ENCODE measurements around the gene UPK1A.
"Not testable (repeated sequence)": the region's sequence is repeated elsewhere in the genome, so short reads cannot be mapped to it uniquely, and the experiment has no call there.

The UPK1A gene

GRCh38 chr19:35670686-35671085 lies 4.4 kb downstream of the UPK1A start:
- Histone ChIP-seq H3K4me3 (ENCODE audit: low read length) (no peak overlapping the region), H3K4me1 (ENCODE audit: control insufficient read depth, insufficient read depth, low read length) (no peaks in the 10 kb centered on the region), H3K27ac (ENCODE audit: low read depth, low read length) (no peak overlapping the region), H3K36me3 (ENCODE audit: control insufficient read depth, insufficient read depth, low read length) (no peaks in the 10 kb centered on the region), H3K9ac (ENCODE audit: low read length) (no peak overlapping the region), H3K27me3 (ENCODE audit: control insufficient read depth, insufficient read depth, low read length) (peaks cover 6% of the 10 kb centered on the region)

GRCh38 chr19:35671818-35672217 lies 5.5 kb downstream of the UPK1A start:
- H3K27me3 ChIP-seq (ENCODE audit: control insufficient read depth, insufficient read depth, low read length), result peaks cover 11% of the 10 kb centered on the region
- no peaks in the 10 kb centered on the region for H3K4me1 ChIP-seq (ENCODE audit: control insufficient read depth, insufficient read depth, low read length)

GRCh38 chr19:35673121-35673804 lies 6.9 kb downstream of the UPK1A start:
- H3K4me3 ChIP-seq (ENCODE audit: low read length), result peak overlapping the region; percentile 28
- no peaks in the 10 kb centered on the region for H3K36me3 ChIP-seq (ENCODE audit: control insufficient read depth, insufficient read depth, low read length)
- no peak overlapping the region for H3K27ac ChIP-seq (ENCODE audit: low read depth, low read length)
- H3K9ac ChIP-seq (ENCODE audit: low read length), result no peak overlapping the region
- H3K4me1 ChIP-seq (ENCODE audit: control insufficient read depth, insufficient read depth, low read length), result no peaks in the 10 kb centered on the region
- peaks cover 11% of the 10 kb centered on the region for H3K27me3 ChIP-seq (ENCODE audit: control insufficient read depth, insufficient read depth, low read length)

More at GRCh38 chr19:35671818-35672217, 5.5 kb downstream of the UPK1A start:
- Histone ChIP-seq H3K9ac (ENCODE audit: low read length) (no peak overlapping the region), H3K4me3 (ENCODE audit: low read length) (no peak overlapping the region), H3K27ac (ENCODE audit: low read depth, low read length) (no peak overlapping the region), H3K36me3 (ENCODE audit: control insufficient read depth, insufficient read depth, low read length) (no peaks in the 10 kb centered on the region)

DNA sequence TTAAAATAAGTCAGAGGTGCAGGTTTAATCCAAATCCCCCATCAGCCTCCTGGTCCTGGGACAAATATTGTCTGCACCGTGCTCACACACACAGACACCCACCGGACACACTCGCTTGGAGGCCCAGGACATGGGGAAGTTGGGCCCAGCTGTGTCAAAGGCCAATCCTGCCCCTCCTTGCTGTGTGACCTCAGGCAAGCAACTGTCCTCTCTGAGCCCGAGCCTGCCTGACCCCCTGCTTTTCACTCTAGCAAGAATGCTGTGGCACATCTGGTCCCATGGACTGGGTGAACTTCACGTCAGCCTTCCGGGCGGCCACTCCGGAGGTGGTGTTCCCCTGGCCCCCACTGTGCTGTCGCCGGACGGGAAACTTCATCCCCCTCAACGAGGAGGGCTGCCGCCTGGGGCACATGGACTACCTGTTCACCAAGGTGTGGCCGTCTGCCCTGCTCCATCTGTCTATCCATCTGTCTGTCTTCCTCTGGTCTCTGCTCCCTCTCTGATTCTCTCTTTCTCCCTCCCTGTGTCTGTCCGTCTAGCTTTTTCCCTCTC lies 9.3 kb downstream of the UPK1A start:
- H3K9ac ChIP-seq (ENCODE audit: low read length), result no peak overlapping the region
- no peaks in the 10 kb centered on the region for H3K4me1 ChIP-seq (ENCODE audit: control insufficient read depth, insufficient read depth, low read length)

DNA sequence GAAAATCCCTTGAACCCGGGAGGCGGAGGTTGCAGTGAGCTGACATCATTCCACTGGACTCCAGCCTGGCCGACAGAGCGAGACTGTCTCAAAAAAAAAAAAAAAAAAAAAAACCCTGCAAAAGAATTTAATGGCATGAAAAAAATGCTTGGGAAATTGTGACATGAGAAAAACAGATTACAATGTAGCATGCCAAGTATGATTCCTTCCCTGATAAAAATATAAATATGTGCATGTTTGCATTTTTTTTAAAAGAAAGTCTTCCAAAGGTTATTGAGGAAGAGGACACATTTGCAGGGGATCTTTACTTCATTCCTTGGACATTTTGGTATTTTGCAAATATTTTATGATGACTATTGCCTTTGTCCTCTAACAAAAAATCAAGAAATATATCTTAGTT lies 23.5 kb downstream of the UPK1A start:
- H3K4me3 ChIP-seq (ENCODE audit: low read length), result no peak overlapping the region
- H3K4me1 ChIP-seq (ENCODE audit: control insufficient read depth, insufficient read depth, low read length), result no peaks in the 10 kb centered on the region
- no peaks in the 10 kb centered on the region for H3K36me3 ChIP-seq (ENCODE audit: control insufficient read depth, insufficient read depth, low read length)
- H3K9ac ChIP-seq (ENCODE audit: low read length), result no peak overlapping the region
- no peak overlapping the region for H3K27ac ChIP-seq (ENCODE audit: low read depth, low read length)
- H3K27me3 ChIP-seq (ENCODE audit: control insufficient read depth, insufficient read depth, low read length), result no peaks in the 10 kb centered on the region

More for the DNA sequence above, 9.3 kb downstream of the UPK1A start:
- H3K27me3 ChIP-seq (ENCODE audit: control insufficient read depth, insufficient read depth, low read length), result peaks cover 11% of the 10 kb centered on the region
- H3K36me3 ChIP-seq (ENCODE audit: control insufficient read depth, insufficient read depth, low read length), result no peaks in the 10 kb centered on the region
- H3K27ac ChIP-seq (ENCODE audit: low read depth, low read length), result no peak overlapping the region
- no peak overlapping the region for H3K4me3 ChIP-seq (ENCODE audit: low read length)

GRCh38 chr19:35691106-35691505 lies 24.8 kb downstream of the UPK1A start:
- not testable (repeated sequence) for H3K4me1 ChIP-seq (ENCODE audit: control insufficient read depth, insufficient read depth, low read length); H3K27ac ChIP-seq (ENCODE audit: low read depth, low read length); H3K4me3 ChIP-seq (ENCODE audit: low read length); H3K36me3 ChIP-seq (ENCODE audit: control insufficient read depth, insufficient read depth, low read length); H3K27me3 ChIP-seq (ENCODE audit: control insufficient read depth, insufficient read depth, low read length); H3K9ac ChIP-seq (ENCODE audit: low read length)

DNA sequence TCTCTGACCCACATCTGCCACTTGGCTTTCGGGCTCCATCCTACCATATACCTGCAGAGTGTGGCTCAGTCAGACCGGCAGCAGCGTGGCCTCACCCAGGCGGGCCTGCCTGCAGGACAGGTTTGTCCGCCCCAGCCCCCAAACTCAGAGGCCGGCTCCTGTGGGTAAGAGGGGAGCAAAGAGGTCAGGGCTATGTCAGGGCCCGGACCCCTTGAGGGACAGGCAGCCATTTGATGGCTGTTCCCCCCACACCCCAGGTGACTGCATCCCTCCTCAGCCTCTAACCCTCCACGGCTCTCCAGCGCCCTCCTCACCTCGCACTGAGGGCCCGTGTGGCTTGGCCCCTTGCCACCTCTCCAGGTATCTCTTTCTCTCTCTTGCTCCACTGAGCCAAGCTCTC lies 25.7 kb downstream of the UPK1A start:
- Histone ChIP-seq H3K9ac (ENCODE audit: low read length) (no peak overlapping the region), H3K4me1 (ENCODE audit: control insufficient read depth, insufficient read depth, low read length) (no peaks in the 10 kb centered on the region), H3K4me3 (ENCODE audit: low read length) (no peak overlapping the region), H3K27me3 (ENCODE audit: control insufficient read depth, insufficient read depth, low read length) (no peaks in the 10 kb centered on the region), H3K27ac (ENCODE audit: low read depth, low read length) (no peak overlapping the region), H3K36me3 (ENCODE audit: control insufficient read depth, insufficient read depth, low read length) (no peaks in the 10 kb centered on the region)

DNA sequence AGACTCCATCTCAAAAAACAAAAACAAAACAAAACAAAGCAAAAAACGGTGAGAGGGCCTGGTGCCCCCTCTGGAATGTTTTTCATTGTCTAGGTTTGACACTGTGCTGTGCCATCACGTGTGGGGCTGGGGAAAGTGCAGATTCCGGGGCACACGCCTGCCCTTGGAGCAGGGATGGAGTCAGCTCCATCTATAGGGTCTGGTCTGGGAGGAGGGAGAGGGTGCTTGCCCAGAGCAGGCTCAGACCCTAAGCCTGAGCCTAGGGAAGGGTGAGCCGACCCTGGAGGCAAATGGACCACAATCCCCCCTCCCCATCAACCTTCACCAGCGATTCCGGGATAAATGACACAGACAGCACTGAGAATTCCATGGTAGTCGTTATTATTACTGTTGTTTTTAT lies 27.1 kb downstream of the UPK1A start:
- Histone ChIP-seq H3K27me3 (ENCODE audit: control insufficient read depth, insufficient read depth, low read length) (no peaks in the 10 kb centered on the region), H3K36me3 (ENCODE audit: control insufficient read depth, insufficient read depth, low read length) (no peaks in the 10 kb centered on the region), H3K4me1 (ENCODE audit: control insufficient read depth, insufficient read depth, low read length) (no peaks in the 10 kb centered on the region), H3K27ac (ENCODE audit: low read depth, low read length) (no peak overlapping the region), H3K4me3 (ENCODE audit: low read length) (no peak overlapping the region), H3K9ac (ENCODE audit: low read length) (no peak overlapping the region)

GRCh38 chr19:35693835-35694599 lies 27.7 kb downstream of the UPK1A start:
- Histone ChIP-seq H3K36me3 (ENCODE audit: control insufficient read depth, insufficient read depth, low read length) (no peaks in the 10 kb centered on the region), H3K27ac (ENCODE audit: low read depth, low read length) (no peak overlapping the region), H3K27me3 (ENCODE audit: control insufficient read depth, insufficient read depth, low read length) (no peaks in the 10 kb centered on the region), H3K4me1 (ENCODE audit: control insufficient read depth, insufficient read depth, low read length) (no peaks in the 10 kb centered on the region), H3K9ac (ENCODE audit: low read length) (no peak overlapping the region), H3K4me3 (ENCODE audit: low read length) (no peak overlapping the region)

- Histone ChIP-seq H3K27ac (ENCODE audit: low read depth, low read length) (no peak overlapping the region), H3K36me3 (ENCODE audit: control insufficient read depth, insufficient read depth, low read length) (no peaks in the 10 kb centered on the region), H3K4me1 (ENCODE audit: control insufficient read depth, insufficient read depth, low read length) (no peaks in the 10 kb centered on the region), H3K4me3 (ENCODE audit: low read length) (no peak overlapping the region), H3K9ac (ENCODE audit: low read length) (no peak overlapping the region), H3K27me3 (ENCODE audit: control insufficient read depth, insufficient read depth, low read length) (no peaks in the 10 kb centered on the region)
These were observed 29.6 kb downstream of the UPK1A start for GRCh38 chr19:35695895-35696422.

DNA sequence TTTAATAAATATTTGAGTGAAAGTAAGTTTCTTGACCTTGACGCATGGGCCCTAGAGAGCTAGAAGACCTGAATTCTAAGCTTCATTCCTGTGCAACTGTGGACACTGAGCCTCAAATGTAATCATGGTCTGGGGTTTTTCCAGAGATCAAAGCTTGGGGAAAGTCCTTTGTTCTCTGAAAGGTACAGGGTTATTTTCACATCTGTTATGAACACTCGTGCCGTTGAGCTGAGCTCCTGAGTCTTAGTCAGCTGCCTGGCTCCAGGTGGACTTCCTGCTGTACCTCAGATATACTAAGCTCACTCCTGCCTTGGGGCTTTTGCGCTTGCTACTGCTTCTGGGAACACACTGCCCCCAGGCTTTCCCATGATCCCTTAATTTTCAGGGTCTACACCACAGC lies 30.5 kb downstream of the UPK1A start:
- no peaks in the 10 kb centered on the region for H3K27me3 ChIP-seq (ENCODE audit: control insufficient read depth, insufficient read depth, low read length)

DNA sequence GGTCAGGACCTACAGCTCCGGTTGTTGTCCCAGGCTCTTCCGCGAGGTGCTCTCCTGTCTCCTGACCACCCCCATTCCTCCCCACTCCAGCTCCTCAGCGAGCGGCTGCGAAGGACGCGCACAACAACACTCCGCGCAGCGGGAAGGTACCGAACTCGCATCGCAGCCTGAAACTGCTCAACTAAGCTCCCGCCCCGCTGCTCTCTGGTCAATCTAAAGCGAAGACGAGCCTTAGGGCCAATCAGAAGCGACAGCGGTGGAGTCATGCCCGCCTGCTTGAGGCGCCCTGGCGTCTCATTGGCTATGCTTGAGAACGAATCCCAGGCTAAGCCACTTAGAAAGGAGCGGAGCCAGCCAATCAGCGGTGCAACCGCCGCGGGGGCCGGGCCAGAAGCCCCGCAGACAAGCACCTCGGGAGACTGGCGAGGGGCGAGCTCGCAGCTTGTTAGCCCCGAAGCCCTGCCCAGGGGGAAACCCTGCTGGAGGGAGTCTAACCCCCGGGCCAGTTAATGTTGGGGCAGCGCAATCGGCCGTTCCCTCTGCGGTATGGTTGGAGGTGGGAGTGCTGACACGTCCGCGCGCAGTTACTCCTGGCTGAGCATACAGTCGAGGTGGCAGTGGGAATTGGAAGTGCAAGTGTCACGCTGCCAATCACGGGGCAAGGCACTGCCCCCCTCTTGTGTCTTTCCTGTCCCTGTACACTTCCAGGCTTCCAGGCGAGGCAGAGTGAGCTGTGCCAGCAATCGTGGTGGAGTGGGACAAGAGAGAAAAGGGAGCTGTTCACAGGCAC lies 36.1 kb downstream of the UPK1A start:
- Histone ChIP-seq H3K27ac (ENCODE audit: low read depth, low read length) (no peak overlapping the region), H3K4me3 (ENCODE audit: low read length) (peak overlapping the region; percentile 88), H3K36me3 (ENCODE audit: control insufficient read depth, insufficient read depth, low read length) (no peaks in the 10 kb centered on the region), H3K9ac (ENCODE audit: low read length) (peak overlapping the region; percentile 86), H3K4me1 (ENCODE audit: control insufficient read depth, insufficient read depth, low read length) (no peaks in the 10 kb centered on the region), H3K27me3 (ENCODE audit: control insufficient read depth, insufficient read depth, low read length) (peaks cover 3% of the 10 kb centered on the region)

More for the DNA sequence above, 30.5 kb downstream of the UPK1A start:
- Histone ChIP-seq H3K4me1 (ENCODE audit: control insufficient read depth, insufficient read depth, low read length) (no peaks in the 10 kb centered on the region), H3K27ac (ENCODE audit: low read depth, low read length) (no peak overlapping the region), H3K9ac (ENCODE audit: low read length) (no peak overlapping the region), H3K36me3 (ENCODE audit: control insufficient read depth, insufficient read depth, low read length) (no peaks in the 10 kb centered on the region), H3K4me3 (ENCODE audit: low read length) (no peak overlapping the region)
